GM18517 (cell line): ENCODE data around the gene RPS5.
"Not testable (repeated sequence)": the region's sequence is repeated elsewhere in the genome, so short reads cannot be mapped to it uniquely, and the experiment has no call there.

Experiments used
- ATAC-seq: cut with Tn5 transposase; IDR thresholded peaks from one replicate; pipeline ENCODE4 v1.9.1; 2021; ENCODE audit warnings: mild to moderate bottlenecking, moderate library complexity; ENCODE audit not compliant: unreplicated experiment

The RPS5 gene

DNA sequence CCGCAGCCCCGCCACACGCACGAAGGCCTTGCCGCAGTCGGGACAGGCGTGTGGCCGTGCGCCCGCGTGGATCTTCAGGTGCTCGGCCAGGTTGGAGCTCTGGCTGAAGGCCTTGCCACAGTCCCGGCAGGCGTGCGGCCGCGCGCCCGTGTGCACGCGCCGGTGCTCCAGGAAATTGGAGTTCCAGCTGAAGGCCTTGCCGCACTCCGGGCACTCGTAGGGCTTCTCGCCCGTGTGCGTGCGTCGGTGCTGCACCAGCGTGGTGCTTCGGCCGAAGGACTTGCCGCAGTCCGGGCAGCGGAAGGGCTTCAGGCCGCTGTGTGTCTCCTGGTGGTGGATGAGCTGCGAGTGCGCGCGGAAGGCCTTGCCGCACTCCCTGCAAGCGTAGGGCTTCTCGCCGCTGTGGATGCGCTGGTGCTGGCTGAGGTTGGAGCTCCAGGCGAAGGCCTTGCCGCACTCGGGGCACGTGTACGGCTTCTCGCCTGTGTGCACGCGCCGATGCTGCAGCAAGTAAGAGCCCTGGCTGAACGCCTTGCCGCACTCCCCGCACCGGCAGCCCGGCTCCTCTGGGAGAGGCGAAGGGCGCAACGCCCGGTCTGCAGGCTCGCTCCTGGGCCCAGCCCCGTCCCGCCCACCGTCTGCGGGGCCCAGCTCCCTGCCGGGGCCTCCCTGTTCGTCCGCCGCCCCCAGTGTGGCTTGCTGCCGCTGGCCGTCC lies 30.1 kb upstream of the RPS5 start:
- ATAC-seq, result no peak

DNA sequence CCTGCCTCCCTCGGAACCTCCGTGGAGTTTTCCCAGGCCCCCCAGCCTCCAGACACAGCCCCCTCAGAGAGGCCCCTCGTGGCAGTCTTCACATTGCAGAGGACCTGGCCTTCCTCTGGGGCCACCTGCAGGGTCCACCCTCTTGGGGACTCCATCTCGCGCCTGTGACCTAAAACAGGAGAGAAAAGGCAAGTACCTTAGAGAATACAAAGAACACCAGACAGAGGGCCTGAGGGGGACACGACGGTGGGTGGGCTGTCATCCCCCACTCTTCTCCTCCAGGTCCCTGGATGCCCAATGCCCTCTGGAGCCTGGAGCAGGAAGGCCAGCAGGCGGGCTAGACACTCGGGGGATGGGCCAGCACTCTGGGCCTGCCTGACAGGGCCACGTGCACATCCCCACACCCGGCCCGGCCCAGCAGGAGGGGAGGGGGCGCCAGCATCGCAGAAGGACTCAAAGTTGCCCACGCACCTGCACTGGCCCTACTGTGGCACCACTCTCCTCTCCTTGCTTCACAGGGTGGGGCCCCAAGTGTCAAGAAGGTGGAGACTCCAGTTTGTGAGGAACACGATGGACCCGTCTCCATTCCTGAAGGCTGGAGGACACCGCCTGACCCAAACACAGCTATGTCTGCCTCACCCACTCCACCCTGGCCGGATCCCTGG lies 29.5 kb upstream of the RPS5 start:
- no peak for ATAC-seq

DNA sequence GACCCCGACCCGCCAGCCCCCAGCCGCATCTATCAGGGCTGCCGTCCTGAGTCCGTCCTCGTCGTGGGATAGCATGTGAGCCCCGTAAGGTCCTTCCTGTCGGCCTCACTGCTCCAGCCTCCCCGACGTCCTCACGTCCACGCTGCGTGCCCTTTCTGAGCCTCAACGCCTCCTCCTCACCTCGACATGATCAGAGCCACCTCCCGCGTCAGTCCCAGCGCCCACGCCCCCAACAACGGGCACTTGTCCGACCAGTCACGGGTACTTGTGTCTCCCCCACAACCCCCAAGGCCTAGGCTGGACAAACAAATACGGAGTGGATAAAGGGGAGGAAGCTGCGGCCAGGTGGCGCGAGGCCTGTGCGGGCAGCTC lies 25.2 kb upstream of the RPS5 start:
- no peak for ATAC-seq

DNA sequence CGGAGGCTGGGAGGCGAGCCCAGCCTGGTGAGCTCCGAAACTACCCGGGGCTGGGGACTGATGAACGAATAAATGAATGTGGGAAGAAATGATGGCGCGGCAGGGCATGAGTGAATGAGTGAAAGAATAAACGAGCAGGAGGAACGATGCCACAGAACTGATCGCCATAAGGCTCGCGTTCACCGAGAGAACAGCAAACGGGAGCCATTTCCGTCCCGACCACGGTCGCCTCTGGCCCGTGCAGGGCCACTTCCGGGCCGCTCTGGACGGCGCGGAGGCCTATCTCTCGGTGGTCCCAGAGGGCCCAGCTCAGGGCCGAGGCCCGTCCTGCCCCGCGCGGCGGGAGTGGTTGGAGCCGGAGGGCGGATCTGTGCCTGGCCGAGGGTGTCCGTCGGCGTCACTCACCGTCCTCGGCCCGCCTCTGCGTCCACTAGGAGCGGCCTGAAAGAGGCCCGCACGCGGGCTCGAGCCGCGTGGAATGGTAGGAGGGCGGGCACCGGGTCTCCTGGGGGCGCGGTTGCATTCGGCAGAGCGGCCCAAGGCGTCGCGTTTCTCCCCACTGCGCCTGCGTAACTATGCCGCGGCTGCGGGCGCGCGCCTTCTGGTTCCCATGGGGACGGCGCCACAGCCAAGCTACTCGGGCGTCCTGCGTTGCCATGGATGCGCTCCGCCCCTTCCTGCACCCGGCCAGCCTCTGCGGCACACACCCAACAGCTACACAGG lies 24.6 kb upstream of the RPS5 start, which contains the start of gene ZNF497:
ZNF497 (minus strand) TSS at position 480 of the 723 bp plus-strand sequence. CDS start 5,116 bp downstream, outside the sequence.
- ATAC-seq, result peak; percentile 78

DNA sequence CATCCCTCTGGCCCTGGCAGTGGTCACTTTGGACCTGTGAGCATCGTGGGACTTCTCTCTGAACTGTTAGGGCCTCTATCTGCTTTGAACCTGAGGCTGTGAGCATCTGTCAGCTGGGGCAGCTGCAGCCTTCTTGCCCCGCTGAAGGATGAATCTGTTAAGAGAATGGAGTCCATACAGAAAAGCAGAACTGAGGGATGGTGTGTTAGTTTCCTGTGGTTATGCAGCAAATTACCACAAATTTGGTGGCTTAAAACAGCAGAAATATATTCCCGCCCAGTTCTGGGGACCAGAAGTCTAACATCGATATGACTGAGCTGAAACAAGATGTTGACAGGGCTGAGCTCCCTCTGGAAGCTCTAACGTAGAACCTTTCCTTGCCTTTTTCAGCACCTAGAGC lies 22.9 kb upstream of the RPS5 start:
- ATAC-seq, result no peak

DNA sequence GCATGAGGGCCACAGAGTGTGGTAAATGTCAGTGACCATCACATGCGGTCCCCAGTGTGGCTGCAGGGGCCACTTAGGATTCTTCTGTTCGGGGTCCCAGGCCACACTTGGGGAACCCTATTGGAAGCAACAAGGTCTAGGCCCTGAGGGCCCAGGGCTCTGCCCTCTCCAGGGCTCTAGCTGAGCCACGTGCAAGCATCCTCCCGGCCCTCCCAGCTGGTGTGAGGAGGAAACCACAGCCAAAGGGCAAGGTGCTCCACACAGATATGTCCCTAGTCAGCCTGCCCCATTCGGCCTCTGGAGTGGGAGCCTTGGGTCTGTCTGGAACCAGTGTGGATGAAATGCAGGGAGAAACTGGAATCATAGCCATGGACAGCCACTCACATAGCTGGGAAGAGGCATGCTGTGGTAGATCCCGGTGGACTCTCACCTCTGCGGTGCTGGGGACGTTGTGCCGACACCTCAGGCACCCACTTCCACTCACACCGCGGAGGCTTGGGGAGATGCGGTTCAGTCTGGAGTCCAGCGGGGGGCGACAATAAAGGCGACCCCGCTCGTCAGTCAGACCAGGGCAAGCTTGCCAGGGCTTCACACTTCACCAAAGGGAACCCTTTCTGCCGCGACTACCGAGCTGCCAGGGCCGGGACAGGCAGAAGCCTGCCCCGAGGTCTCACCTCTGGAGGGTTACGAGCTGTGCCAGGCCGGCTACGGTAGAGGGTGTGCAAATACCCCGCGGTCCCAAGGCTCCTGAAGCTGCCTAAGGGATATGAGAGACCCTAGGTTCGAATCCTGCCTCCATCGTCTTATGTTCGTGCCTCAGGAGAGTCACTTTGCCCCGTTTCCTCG lies 20.3 kb upstream of the RPS5 start:
- ATAC-seq, result no peak

DNA sequence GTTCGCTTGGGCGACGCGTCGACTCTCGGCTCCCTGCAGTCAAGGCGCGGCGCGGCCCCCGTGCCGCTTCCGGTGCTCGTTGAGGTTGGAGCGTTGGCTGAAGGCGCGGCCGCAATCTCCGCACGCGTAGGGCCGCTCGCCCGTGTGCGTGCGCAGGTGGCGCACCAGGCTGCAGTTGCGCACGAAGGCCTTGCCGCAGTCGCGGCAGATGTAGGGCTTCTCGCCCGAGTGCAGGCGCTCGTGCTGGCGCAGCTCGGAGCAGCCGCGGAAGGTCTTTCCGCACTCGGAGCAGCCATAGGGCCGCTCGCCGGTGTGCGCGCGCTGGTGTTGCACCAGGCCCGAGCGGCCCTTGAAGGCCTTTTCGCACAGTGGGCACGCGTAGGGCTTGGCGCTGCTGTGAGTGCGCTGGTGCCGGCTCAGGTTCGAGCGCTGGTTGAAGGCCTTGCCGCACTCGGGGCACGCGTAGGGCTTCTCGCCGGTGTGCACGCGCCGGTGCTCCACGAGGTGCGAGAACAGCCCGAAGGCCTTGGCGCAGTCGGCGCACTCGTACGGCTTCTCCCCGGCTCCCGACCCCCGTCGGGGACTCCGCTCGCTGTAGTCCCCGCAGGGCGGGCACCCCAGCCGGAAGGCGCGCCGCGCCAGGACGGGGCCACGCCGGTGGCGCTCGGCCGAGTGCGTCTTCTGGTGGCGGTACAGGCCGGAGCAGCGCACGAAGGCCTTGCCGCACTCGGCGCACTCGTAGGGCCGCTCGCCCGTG lies 19.2 kb upstream of the RPS5 start:
- no peak for ATAC-seq

DNA sequence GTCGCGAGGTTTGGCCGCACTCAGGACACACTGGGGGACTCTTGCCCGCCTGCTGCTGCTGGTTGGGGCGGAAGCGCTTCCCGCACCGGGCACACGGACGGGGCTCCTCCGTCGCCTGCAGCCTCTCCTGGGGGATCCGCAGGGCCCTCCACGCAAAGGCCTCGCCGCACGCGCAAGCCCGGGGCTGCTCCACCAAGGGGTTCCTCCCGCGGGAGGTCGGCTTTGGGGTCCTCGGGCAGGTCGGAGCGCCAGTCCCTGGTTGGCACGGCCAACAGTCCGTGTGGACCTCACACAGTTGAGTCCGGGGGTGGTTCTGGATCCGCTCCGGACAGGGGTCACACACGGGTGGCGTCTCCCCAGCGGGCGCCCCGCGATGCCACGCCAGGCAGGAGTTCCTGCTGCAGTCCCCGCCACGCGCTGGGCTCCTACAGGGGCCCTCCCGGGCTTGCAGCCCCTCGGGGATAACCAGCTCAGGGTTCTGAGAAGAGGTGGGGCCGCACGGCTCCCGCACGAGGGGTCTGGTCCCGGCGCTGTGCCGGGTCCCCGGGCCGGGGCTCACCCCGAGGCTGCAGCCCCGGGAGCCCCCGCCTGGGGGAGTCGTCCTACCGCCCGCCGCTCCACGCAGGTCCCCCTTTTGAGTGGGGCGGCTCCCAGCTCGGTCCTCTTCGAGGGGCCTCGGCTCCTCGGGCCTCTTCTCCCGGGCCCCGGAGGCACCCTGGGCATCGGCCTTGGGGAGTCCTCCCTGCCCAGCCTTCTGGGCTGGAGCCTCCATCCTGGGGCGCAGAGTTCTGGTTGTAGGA lies 18.3 kb upstream of the RPS5 start:
- no peak for ATAC-seq

DNA sequence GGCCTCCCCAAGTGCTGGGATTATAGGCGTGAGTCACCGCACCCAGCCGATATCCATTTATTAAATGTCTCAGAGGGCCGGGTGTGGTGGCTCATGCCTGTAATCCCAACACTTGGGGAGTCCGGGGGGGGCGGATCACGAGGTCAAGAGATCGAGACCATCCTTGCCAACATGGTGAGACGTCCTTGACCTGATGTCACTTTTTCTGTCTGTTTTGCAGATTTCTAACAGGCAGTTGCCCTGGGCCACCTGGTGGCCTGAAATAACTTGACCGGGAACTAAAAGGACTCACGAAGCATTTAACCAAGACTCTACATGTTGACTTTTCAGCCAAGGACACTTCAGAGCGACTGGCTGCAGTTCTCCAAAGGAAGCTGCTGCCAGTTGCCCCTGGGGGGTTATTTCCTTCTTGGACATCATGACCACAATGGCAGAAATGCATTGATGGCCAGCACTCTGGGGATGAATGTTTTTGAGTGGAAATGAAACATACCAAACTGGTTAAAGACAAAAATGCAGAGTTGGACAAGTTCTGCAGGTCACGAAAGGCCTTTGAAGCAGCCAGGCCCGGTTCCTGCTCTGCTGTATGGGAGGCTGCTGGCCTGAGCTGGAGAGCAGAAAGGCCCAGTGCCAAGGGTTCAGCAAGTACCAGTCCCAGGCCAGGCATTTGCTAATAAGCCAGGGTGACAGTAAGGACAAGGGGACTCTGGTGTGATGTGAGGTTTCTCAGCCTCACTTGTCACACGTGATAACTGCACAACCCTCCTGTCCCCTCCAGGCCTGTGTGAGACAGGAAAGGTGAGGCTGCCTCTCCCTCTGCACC lies 14.5 kb upstream of the RPS5 start:
- no peak for ATAC-seq

DNA sequence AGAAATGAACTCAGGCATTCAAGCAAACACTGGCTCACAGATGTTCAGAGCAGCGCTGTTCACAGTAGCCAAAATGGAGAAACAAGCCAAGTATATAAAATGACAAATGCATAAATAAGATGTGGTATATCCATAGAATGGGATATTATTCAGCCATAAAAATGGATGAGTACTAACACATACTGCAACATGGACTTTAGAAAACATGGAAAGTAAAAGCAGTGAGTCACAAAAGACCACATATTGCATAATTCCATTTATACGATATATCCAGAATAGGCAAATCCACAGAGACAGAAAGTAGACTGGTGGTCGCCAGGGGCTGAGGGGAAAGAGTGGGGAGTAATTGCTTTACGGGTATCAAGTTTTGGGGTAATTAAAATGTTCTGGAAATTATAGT lies 12.9 kb upstream of the RPS5 start:
- ATAC-seq, result no peak

DNA sequence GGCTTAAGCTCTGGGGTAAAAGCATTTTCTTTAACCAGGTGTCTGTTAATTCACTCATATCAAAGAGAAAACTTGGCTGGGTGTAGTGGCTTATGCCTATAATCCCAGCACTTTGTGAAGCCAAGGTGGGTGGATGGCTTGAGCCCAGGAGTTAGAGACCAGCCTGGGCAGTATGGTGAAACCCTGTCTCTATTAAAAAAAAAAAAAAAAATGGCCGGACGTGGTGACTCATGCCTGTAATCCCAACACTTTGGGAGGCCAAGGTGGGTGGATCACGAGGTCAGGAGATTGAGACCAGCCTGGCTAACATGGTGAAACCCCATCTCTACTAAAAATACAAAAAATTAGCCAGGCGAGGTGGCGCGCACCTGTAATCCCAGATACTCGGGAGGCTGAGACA lies 10.3 kb upstream of the RPS5 start:
- ATAC-seq, result not testable (repeated sequence)

DNA sequence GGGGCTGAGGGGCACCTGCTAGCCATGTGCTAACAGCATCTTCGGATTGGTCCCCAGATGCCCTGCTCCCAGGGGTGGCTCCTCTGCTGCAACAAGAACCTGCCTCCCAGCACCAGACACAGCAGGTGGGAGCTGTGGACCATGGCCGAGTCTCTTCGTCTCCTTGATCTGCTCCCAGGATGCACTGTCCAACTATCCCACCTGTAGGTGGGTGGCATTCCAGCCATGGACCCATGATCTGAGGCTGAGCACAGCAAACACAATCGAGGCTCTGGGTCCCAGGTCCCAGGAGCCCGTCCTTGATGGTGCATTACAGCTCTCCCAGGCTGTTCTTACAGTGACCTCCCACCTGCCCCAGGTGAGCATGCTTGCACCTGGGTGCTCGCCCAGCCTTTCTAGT lies 7.8 kb upstream of the RPS5 start:
- no peak for ATAC-seq

DNA sequence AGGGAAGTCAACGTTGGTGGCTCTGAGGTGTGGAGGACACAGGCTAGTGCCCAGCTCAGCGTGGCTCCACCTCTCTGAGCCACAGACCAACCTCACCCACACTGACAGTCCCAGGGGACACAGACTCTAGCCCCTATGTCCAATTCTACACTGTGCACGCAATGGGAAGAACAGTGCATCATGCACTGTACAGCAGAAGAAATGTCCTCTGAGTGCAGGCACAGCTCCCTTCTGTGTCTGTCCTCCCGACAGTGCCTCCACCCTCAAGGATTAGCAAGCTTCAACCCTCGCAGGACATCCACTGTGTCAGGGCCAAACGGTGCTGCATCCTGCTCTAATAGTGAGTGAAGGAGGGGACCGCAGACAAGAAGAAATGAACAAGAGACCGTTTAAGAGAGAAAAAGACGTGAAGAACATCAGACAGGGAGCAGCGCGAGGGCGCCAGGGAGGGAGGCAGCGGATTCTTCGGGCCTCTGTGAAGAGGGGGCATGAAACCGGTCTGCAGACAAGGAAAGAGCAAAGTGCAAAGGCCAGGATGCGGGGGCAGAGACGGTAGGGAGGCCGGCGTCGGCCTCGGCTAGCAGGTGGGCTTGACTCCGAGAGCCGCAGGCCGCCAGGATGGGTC lies 6.9 kb upstream of the RPS5 start:
- peak; percentile 1 for ATAC-seq

DNA sequence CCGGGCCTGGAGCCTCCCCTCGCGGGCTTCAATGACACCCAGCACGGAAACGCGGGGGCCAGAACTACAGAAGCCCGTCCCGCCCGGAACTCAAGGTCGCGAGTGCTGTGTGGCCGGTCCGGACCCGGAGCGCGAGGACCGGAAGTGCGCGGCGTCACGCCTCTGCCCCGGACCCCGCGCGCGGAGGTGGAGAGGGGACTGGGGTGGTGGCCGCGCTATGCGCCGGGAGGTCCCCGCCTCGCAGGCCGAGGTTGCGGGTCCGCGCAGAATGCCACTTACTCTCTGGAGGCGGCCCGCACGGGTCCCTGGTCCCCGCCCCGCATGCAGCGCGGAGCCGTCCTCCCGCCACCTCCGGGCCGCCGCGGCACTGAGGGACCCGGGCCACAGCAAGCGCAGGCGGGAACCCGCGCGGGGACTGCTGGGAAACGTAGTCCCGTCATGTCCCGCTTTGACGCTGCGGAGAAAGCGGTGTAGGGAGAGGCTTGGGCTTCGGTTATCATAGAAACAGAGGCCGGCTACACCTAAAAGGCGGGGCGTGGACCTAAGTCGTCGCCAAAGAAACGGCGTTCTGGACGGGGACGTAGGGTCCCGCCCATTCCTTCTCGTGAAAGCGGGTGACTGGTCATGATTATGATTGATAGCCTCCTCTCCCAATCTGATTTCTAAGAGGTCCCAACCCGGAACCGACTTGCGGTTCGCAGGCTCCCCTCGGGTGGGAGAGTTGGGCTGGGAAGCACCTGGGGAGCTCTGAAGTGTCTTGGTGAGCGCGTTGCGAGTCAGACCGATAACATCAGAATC lies 6.2 kb upstream of the RPS5 start, which contains the start of gene ZNF837:
ZNF837 (minus strand) TSS at position 369 of the 798 bp plus-strand sequence. CDS start 11,698 bp downstream, outside the sequence.
- peak; percentile 85 for ATAC-seq

DNA sequence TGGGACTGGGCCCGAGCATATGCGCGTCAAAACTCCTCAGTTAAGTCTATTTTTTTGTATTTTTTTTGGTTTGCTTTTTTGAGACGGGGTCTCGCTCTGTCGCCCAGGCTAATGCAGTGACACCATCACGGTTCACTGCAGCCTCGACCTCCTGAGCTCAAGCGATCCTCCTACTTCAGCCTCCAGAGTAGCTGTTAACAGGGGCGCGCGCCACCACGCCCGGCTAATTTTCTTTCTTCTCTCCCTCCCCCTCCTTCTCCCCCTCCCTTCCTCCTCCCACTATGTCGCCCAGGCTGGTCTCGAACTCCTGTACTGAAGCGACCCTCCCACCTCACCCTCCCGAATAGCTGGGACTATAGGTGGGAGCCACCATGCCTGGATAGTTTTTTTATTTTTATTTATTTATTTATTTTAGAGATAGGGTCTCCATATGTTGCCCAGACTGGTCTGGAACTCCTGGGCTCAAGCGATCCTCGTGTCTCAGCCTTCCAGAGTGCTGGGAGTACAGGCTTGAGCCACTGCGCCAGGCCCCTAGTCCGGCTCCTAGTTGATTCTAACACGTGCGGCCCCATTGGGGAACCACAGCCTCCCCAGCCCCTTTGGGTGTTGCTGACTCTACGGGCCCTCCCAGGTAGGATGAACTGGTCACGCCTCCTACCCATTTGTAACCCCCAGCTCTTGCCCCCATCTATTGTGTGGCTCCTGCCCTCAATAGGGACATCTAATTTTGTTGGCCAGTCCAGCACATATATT lies 5.4 kb upstream of the RPS5 start:
- ATAC-seq, result no peak

DNA sequence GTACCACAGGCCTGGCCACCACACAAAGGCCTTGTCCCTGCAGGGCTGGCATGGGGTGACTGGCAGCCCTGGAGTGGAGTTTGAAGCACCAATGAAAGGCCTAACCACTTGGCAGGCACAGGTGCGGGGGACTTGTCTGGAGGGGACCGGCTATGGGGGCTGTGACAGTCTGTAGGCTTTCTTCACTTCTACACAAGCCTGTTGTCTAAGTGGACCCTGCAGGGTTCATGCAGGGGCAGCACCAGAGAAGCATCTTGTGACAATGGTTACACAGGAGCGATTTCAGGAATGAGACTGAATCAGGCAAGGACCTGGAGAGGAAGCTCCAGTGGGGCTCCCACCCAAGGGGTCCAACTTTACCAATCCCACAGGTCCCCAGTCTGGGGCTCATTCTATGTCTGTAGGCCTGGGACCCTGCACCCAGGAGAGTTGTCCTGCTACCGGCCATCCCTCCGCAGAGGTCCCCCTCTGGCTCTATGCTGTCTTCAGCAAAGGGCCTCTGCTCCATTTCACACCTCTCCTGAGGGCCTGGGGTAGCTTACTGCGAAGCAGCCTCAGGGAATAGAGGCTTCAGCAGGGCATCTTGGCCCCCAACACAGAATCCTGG lies 4.0 kb upstream of the RPS5 start:
- ATAC-seq, result no peak
